HG03139 (cell line): ENCODE measurements around the gene PLXDC1.
"Not testable (repeated sequence)": the region's sequence is repeated elsewhere in the genome, so short reads cannot be mapped to it uniquely, and the experiment has no call there.

Source experiments
- ATAC-seq: cut with Tn5 transposase; IDR thresholded peaks from one replicate; pipeline ENCODE4 v1.9.1; 2021; ENCODE audit not compliant: unreplicated experiment

The PLXDC1 gene

GRCh38 chr17:39071573-39071972 lies 79.9 kb downstream of the PLXDC1 start:
- ATAC-seq: no peak

DNA sequence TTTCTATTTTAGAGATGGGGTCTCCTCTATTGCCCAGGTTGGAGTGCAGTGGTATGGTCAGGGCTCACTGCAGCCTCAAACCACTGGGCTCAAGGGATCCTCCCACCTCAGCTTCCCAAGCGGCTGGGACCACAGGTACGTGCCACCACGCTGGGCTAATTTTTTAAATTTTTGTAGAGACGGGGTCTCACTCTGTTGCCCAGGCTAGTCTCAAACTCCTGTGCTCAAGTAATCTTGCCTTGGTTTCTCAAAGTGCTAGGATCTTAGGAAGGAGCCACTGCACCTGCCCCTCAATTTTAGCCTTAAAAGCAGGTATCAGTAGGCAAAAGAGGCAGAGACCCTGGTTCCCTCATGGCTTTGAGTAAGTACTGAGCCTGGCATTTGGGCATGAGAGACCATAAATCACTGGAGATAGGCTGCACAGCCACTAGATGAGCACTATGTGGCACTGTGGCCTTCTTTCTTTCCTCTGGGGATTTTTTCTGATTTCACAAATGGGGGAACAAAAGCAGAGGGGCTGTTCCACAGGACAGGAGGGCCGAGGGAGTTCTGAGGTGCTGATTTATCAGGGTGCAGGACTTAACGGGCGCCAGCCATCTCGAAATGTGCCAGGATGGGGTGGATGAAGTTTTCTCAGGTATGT lies 82.2 kb downstream of the PLXDC1 start:
- no peak for ATAC-seq

DNA sequence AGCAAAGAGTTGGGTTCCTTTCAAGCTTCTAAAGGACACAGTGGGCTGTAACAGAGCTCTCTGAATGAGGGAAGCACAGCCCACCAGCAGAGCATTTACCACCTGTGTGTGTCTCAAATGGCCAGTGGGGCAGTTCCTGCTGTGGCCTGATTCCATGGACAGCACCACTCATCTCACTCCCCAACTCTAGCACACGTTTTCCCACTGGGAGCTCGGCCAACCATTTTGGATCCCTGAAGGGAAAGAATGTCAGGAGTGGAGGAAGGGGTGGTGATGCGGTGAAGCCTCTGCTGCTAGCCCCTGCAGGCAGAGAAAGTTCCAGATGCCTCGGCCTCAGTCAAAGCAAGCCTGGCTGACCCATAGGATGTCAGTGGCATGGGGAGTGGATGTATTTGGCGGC lies 86.6 kb downstream of the PLXDC1 start:
- ATAC-seq: no peak

- no peak for ATAC-seq
These were observed 87.1 kb downstream of the PLXDC1 start for GRCh38 chr17:39064374-39064773.

- ATAC-seq: no peak
These were observed 87.8 kb downstream of the PLXDC1 start for GRCh38 chr17:39063681-39064069.

GRCh38 chr17:39062846-39063680 lies 88.4 kb downstream of the PLXDC1 start:
- ATAC-seq: no peak

DNA sequence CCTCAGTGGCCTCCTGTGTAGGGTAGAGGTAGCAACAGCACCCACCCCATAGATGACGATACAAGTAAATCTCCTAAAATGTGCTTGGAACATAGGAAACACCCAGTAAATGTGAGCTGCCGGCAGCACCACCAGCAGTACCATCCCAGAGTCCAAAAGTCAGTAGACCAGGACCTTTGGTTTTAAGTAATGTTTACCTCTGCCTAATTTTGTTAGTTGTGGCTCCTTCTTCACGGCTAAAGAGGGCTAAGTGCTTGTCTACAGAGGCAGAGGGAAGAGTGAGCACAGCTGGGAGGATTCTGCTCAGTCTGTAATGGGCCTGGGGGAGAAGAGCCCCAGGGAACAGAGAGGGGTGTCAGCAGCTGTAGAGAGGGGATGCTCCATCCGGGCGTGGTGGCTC lies 92.9 kb downstream of the PLXDC1 start:
- ATAC-seq: no peak

GRCh38 chr17:39057701-39058206 lies 93.7 kb downstream of the PLXDC1 start:
- no peak for ATAC-seq

GRCh38 chr17:39054111-39054645 lies 97.3 kb downstream of the PLXDC1 start:
- no peak for ATAC-seq

- not testable (repeated sequence) for ATAC-seq
These were observed 99.0 kb downstream of the PLXDC1 start for GRCh38 chr17:39052423-39052822.

GRCh38 chr17:39051001-39051585 lies 100.3 kb downstream of the PLXDC1 start:
- ATAC-seq: no peak

DNA sequence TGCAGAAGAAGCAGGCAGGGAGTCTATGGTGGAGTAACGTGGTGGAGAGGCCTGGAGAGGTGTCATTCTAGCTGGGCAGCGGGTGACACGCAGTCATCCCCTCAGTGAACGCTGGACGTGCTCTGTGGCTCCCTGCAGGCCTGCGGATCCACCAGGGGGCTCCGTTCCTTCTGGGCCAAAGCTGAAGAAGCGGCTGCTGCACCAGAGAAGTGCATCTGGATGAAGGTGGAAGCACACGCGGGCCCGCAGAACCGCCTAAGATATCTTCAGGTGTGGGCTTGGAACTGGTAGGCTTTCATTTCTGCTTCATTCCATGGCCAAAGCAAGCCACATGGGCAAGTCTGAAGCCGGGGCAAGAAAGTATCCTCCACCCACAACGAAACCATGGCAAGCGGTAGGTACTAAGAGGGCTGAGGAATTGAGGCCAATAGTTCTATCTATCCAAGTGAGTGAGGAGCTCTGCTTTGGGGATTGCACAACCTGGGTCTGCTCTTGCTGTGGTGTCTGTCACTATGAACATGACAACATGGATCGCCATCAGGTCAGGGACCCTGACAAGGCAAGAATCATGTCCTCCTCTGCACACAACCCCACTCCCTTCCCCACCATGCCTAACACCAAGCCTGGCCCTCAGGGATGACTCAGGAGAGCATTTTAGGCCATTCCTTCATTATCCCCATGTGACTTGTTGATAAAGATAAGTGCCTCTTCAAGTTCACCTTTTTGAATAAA lies 105.3 kb downstream of the PLXDC1 start:
- ATAC-seq: no peak

DNA sequence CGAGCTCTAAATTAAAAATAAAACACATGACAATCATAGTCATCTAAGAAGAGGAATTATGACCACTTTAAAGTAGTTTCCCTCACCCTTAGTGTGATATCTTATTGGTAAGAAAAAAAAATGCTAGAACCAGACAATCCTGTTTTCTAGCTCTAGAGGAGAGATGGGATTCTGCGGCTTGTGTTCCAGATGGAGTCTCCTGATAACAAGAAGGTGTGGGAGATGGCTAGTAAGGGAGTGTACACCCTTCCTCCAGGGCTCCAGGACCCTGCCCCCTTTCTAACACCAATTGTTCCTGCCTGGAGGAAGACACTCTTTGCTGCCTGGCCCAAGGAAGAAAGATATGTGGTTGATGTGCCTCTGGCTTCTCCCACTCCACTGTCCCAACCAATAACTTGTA lies 115.4 kb downstream of the PLXDC1 start:
- ATAC-seq: no peak

DNA sequence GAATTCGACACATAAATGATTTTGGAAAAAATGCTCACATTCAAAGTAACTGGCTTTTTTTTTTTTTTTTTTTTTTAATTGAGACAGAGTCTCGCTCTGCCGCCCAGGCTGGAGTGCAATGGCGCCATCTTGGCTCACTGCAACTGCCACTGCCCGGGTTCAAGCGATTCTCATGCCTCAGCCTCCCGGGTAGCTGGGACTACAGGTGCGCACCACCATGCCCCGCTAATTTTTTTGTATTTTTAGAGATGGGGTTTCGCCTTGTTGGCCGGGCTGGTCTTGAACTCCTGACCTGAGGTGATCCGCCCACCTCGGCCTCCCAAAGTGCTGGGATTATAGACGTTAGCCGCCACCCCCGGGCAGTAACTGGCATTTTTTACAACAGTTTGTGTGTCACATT lies 115.9 kb downstream of the PLXDC1 start:
- ATAC-seq: not testable (repeated sequence)

GRCh38 chr17:39028690-39029089 lies 122.7 kb downstream of the PLXDC1 start:
- ATAC-seq: no peak

GRCh38 chr17:39027455-39028035 lies 123.9 kb downstream of the PLXDC1 start:
- ATAC-seq: no peak

GRCh38 chr17:39026980-39027451 lies 124.4 kb downstream of the PLXDC1 start:
- ATAC-seq: no peak

GRCh38 chr17:39026346-39026745 lies 125.1 kb downstream of the PLXDC1 start:
- not testable (repeated sequence) for ATAC-seq

- no peak for ATAC-seq
These were observed 128.5 kb downstream of the PLXDC1 start for GRCh38 chr17:39022924-39023323.

- ATAC-seq: not testable (repeated sequence)
These were observed 131.4 kb downstream of the PLXDC1 start for GRCh38 chr17:39020037-39020436.
